Neural cell (in vitro differentiated cells): ENCODE results near the gene PDZRN3. TPM values are rescaled to one million over a fixed set of nuclear protein-coding genes. Genes with fewer than 3 reads are reported as not detected.

ENCODE experiments used
- H2AFZ ChIP-seq: fragments of 200-600, 300-800 bp; sonication (generic), shearing (Covaris generic); 2 replicates; pipeline ENCODE4 v1.6.0; 2014; ENCODE audit warnings: low read depth, mild to moderate bottlenecking, antibody characterized with exemption, low read length, moderate library complexity
- H3F3A ChIP-seq: fragments of 200-600 bp; shearing (Covaris generic); 2 replicates; pipeline ENCODE4 v1.6.1; 2016; ENCODE audit warnings: mild to moderate bottlenecking, moderate library complexity, mixed read lengths, antibody characterized with exemption, low read length; ENCODE audit not compliant: insufficient read depth, poor library complexity, severe bottlenecking
- H3K27ac ChIP-seq: fragments of 200-600, 300-800 bp; sonication (generic), shearing (Covaris generic); 2 replicates; pipeline ENCODE4 v1.5.1; 2014; ENCODE audit warnings: mild to moderate bottlenecking, low read length, moderate library complexity
- H3K27me3 ChIP-seq: fragments of 300-800, 200-600 bp; sonication (generic), shearing (Covaris generic); 2 replicates; pipeline ENCODE4 v1.6.0; 2014; ENCODE audit warnings: mild to moderate bottlenecking, low read depth, low read length, moderate library complexity; ENCODE audit not compliant: insufficient read depth
- H3K36me3 ChIP-seq: fragments of 300-800, 200-600 bp; sonication (generic), shearing (Covaris generic); 2 replicates; pipeline ENCODE4 v1.5.1; 2014; ENCODE audit warnings: mild to moderate bottlenecking, antibody characterized with exemption, low read length, moderate library complexity; ENCODE audit not compliant: insufficient read depth
- H3K4me2 ChIP-seq: fragments of 300-800, 200-600 bp; sonication (generic), shearing (Covaris generic); 2 replicates; pipeline ENCODE4 v1.6.0; 2014; ENCODE audit warnings: mild to moderate bottlenecking, low read length
- H3K4me3 ChIP-seq: fragments of 300-800, 200-600 bp; sonication (generic), shearing (Covaris generic); 2 replicates; pipeline ENCODE4 v1.5.1; 2014; ENCODE audit warnings: mild to moderate bottlenecking, low read length, moderate library complexity
- H3K79me2 ChIP-seq: fragments of 200-600 bp; shearing (Covaris generic); replicated peaks from 2 replicates; pipeline ENCODE4 v1.6.0; 2014; ENCODE audit warnings: mild to moderate bottlenecking, low read length, moderate library complexity; ENCODE audit not compliant: insufficient read depth
- H3K9ac ChIP-seq: fragments of 300-800, 200-600 bp; sonication (generic), shearing (Covaris generic); 2 replicates; pipeline ENCODE4 v1.6.1; 2016; ENCODE audit warnings: mild to moderate bottlenecking, low read length, mixed read lengths
- H3K9me2 ChIP-seq: fragments of 200-600 bp; shearing (Covaris generic); 2 replicates; pipeline ENCODE4 v1.6.1; 2016; ENCODE audit warnings: mild to moderate bottlenecking, low read length, mixed read lengths; ENCODE audit not compliant: insufficient read depth
- H3K9me3 ChIP-seq: fragments of 200-600, 300-800 bp; sonication (generic), shearing (Covaris generic); 2 replicates; pipeline ENCODE4 v1.6.1; 2016; ENCODE audit warnings: mild to moderate bottlenecking, mixed run types, low read length, moderate library complexity, mixed read lengths
- H4K20me1 ChIP-seq: fragments of 200-600 bp; shearing (Covaris generic); 2 replicates; pipeline ENCODE4 v1.6.1; 2016; ENCODE audit warnings: mild to moderate bottlenecking, mixed run types; ENCODE audit not compliant: insufficient read depth
- EP300 ChIP-seq: fragments of 450-650 bp; conservative IDR thresholded peaks from 2 replicates; pipeline ENCODE4 v1.6.1; 2014; ENCODE audit warnings: antibody characterized with exemption, mild to moderate bottlenecking, moderate library complexity; ENCODE audit not compliant: poor library complexity, severe bottlenecking
- EZH2 ChIP-seq: fragments of 200-600, 300-800 bp; shearing (Covaris generic), sonication (generic); IDR thresholded peaks from 2 replicates; pipeline ENCODE4 v1.6.1; 2014; ENCODE audit warnings: antibody characterized with exemption, low read length, borderline replicate concordance, mild to moderate bottlenecking; ENCODE audit not compliant: insufficient read depth, poor library complexity, severe bottlenecking
- MXI1 ChIP-seq: fragments of 450-650 bp; conservative IDR thresholded peaks from 2 replicates; pipeline ENCODE4 v1.6.1; 2014; ENCODE audit warnings: antibody characterized with exemption, mild to moderate bottlenecking; ENCODE audit not compliant: poor library complexity, severe bottlenecking
- POLR2AphosphoS5 ChIP-seq: IDR thresholded peaks from 2 replicates; pipeline ENCODE4 v1.6.1; 2012
- RAD21 ChIP-seq: fragments of 450-650 bp; conservative IDR thresholded peaks from 2 replicates; pipeline ENCODE4 v1.6.1; 2014; ENCODE audit warnings: antibody characterized with exemption, mild to moderate bottlenecking, moderate library complexity
- SMC3 ChIP-seq: fragments of 450-650 bp; conservative IDR thresholded peaks from 2 replicates; pipeline ENCODE4 v1.6.1; 2014; ENCODE audit warnings: antibody characterized with exemption, mild to moderate bottlenecking, moderate library complexity; ENCODE audit not compliant: poor library complexity
- TAF1 ChIP-seq: IDR thresholded peaks from 2 replicates; pipeline ENCODE4 v1.6.1; 2012; ENCODE audit warnings: low read depth
- polyA plus RNA-seq: library from polyadenylated mRNA; depleted of rRNA; stranded (reverse); fragments of >200 nt; gene quantifications from 2 replicates; pipeline ENCODE4 v1.2.3, GENCODE V29; 2014
- TF ChIP-seq, protein P1 (sequence below): IDR thresholded peaks from 2 replicates; pipeline ENCODE4 v1.6.1; 2012; ENCODE audit warnings: borderline replicate concordance
- TF ChIP-seq, protein P2 (sequence below): fragments of 450-650 bp; IDR thresholded peaks from 2 replicates; pipeline ENCODE4 v1.5.1; 2014; ENCODE audit warnings: antibody characterized with exemption, mild to moderate bottlenecking, moderate library complexity; ENCODE audit not compliant: poor library complexity, severe bottlenecking

The PDZRN3 gene
- polyA plus RNA-seq, 1 donor from 2014 or later: 1.1 TPM

DNA sequence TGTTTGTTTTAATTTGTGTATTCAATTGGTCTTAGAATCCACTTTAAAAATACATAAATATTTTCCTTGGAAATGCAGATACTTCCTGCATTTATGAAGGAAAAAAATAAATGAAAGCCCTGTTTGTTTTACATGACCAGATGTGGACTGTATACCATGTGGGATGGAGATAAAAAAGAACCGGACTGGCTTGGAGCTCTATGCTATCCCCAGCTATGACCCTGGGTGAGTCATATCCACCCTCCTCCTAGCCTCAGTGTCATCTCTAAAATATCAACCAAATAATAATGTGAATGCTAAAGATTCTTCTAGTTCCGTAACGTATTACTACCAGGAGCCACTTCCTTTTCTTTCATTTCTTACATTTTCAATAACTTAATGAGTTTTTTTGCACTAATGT is 44.5 kb upstream of the PDZRN3 start:
- no peaks in the 10 kb centered on the region for H3K36me3 ChIP-seq
- no peak overlapping the region for H3K27ac ChIP-seq
- no peak overlapping the region for H3K9ac ChIP-seq
- TF ChIP-seq, protein P1, sequence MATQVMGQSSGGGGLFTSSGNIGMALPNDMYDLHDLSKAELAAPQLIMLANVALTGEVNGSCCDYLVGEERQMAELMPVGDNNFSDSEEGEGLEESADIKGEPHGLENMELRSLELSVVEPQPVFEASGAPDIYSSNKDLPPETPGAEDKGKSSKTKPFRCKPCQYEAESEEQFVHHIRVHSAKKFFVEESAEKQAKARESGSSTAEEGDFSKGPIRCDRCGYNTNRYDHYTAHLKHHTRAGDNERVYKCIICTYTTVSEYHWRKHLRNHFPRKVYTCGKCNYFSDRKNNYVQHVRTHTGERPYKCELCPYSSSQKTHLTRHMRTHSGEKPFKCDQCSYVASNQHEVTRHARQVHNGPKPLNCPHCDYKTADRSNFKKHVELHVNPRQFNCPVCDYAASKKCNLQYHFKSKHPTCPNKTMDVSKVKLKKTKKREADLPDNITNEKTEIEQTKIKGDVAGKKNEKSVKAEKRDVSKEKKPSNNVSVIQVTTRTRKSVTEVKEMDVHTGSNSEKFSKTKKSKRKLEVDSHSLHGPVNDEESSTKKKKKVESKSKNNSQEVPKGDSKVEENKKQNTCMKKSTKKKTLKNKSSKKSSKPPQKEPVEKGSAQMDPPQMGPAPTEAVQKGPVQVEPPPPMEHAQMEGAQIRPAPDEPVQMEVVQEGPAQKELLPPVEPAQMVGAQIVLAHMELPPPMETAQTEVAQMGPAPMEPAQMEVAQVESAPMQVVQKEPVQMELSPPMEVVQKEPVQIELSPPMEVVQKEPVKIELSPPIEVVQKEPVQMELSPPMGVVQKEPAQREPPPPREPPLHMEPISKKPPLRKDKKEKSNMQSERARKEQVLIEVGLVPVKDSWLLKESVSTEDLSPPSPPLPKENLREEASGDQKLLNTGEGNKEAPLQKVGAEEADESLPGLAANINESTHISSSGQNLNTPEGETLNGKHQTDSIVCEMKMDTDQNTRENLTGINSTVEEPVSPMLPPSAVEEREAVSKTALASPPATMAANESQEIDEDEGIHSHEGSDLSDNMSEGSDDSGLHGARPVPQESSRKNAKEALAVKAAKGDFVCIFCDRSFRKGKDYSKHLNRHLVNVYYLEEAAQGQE: no peak
- TF ChIP-seq RAD21 (no peak), EP300 (no peak), SMC3 (no peak), POLR2AphosphoS5 (no peak), EZH2 (no peak), TAF1 (no peak), MXI1 (no peak)
- TF ChIP-seq, protein P2, sequence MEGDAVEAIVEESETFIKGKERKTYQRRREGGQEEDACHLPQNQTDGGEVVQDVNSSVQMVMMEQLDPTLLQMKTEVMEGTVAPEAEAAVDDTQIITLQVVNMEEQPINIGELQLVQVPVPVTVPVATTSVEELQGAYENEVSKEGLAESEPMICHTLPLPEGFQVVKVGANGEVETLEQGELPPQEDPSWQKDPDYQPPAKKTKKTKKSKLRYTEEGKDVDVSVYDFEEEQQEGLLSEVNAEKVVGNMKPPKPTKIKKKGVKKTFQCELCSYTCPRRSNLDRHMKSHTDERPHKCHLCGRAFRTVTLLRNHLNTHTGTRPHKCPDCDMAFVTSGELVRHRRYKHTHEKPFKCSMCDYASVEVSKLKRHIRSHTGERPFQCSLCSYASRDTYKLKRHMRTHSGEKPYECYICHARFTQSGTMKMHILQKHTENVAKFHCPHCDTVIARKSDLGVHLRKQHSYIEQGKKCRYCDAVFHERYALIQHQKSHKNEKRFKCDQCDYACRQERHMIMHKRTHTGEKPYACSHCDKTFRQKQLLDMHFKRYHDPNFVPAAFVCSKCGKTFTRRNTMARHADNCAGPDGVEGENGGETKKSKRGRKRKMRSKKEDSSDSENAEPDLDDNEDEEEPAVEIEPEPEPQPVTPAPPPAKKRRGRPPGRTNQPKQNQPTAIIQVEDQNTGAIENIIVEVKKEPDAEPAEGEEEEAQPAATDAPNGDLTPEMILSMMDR: no peak
- no peak overlapping the region for H3K4me3 ChIP-seq
- H2AFZ ChIP-seq: no peak overlapping the region
- no peaks in the 10 kb centered on the region for H3K79me2 ChIP-seq
- no peaks in the 10 kb centered on the region for H4K20me1 ChIP-seq
- H3K27me3 ChIP-seq: no peaks in the 10 kb centered on the region
- no peak overlapping the region for H3K4me2 ChIP-seq
- H3K9me2 ChIP-seq: no peaks in the 10 kb centered on the region
- H3F3A ChIP-seq: no peaks in the 10 kb centered on the region
- H3K9me3 ChIP-seq: no peaks in the 10 kb centered on the region

DNA sequence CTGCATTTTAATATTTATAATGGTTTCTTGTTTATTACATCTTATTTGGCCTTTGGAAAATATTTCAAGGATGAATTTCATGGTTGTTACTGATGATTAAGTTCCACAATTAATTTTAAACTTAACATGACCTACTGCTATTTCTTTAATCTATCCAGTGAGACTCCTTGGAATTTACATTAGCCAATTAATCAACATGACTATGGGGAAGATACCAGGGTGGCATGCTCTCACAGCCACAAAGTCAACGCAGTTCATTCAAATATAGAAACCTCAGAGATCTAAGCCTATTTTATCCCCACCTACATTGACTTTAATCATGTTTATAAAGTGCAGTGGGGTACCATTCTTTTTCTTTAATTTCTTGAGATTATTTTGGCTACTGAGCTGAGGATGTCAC is 43.6 kb upstream of the PDZRN3 start:
- Histone ChIP-seq H3K27me3 (no peaks in the 10 kb centered on the region), H3K9ac (no peak overlapping the region), H3K9me3 (no peaks in the 10 kb centered on the region), H3K27ac (no peak overlapping the region), H3K36me3 (no peaks in the 10 kb centered on the region), H3F3A (no peaks in the 10 kb centered on the region), H3K4me2 (no peak overlapping the region), H3K9me2 (no peaks in the 10 kb centered on the region), H2AFZ (no peak overlapping the region), H4K20me1 (no peaks in the 10 kb centered on the region), H3K4me3 (no peak overlapping the region), H3K79me2 (no peaks in the 10 kb centered on the region)
- no peak for TF ChIP-seq MXI1
- no peak for TF ChIP-seq TAF1
- TF ChIP-seq, protein P1: no peak
- no peak for TF ChIP-seq EP300
- TF ChIP-seq RAD21: no peak
- no peak for TF ChIP-seq POLR2AphosphoS5
- TF ChIP-seq SMC3: no peak
- TF ChIP-seq, protein P2: no peak
- no peak for TF ChIP-seq EZH2
